GM19463 (cell line): ENCODE data around the gene ASIC4.
A peak's percentile ranks its signal among the peaks of the same experiment; 100 is the strongest.

Experiments
- ATAC-seq: cut with Tn5 transposase; IDR thresholded peaks from one replicate; pipeline ENCODE4 v1.9.1; 2021; ENCODE audit warnings: mild to moderate bottlenecking, moderate library complexity; ENCODE audit not compliant: unreplicated experiment

The ASIC4 gene

DNA sequence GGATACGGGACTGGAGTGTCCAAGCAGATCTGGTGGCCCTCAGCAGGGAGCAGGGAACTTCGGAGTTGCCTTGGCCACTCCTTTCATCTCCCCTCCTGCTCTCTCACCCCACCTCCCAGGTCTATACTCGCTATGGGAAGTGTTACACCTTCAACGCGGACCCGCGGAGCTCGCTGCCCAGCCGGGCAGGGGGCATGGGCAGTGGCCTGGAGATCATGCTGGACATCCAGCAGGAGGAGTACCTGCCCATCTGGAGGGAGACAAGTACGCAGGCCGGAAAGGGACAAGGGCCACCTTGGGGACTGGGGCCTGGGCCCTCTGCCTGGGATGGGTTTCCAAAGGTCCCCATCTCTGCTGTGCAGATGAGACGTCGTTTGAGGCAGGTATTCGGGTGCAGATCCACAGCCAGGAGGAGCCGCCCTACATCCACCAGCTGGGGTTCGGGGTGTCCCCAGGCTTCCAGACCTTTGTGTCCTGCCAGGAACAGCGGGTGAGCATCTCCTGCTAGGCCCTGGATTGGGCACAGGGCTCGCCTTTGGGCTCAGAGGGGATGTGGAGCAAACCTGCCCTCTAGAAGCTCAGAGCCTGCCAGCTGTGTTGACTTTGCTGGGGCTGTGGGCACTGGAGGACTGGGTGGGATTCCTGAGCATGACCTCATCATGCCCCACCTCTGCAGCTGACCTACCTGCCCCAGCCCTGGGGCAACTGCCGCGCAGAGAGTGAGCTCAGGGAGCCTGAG is 17.5 kb downstream of the ASIC4 start:
- no peak for ATAC-seq

DNA sequence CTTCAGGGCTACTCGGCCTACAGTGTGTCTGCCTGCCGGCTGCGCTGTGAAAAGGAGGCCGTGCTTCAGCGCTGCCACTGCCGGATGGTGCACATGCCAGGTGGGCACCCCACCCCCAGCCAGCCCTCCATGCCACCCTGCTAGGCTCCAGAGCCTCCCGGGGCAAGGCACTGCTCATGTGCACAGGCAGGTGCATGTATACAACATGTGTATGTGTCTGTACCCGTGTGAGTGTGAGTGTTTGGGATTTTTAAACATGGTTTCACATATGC is 18.0 kb downstream of the ASIC4 start:
- ATAC-seq = no peak

DNA sequence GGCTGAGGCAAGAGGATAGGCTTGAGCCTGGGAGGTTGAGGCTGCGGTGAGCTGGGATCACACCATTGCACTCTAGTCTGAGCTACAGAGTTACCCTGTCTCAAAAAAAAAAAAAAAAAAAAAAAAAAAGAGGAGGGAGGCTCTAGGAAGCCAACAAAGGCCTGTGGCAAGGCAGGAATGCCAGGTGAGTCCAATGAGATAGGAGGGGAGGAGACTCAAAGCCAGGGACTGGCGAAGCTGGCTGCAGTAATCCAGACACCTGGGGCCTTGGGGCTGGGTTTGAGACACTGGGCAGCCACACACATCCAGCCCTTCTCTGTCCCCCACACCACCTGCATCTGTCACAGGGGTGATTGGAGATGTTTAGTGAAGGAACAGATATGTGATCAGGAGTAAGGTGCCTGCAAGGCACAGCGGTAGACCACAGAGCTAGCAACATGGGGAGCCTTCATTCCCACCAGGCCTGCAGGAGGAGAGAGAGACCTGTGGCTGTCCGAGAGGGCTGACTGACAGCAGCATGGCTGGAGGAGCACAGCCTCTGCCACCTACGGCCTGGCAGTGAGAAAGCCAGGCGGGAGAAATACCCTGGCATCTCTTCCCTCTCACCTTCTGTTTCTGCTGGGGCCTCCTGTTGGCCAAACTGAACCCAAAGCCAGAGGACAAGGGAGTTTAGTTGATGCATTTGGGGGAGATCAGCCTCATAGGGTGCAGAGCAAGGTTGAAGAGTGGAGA is 19.8 kb downstream of the ASIC4 start:
- ATAC-seq = no peak

DNA sequence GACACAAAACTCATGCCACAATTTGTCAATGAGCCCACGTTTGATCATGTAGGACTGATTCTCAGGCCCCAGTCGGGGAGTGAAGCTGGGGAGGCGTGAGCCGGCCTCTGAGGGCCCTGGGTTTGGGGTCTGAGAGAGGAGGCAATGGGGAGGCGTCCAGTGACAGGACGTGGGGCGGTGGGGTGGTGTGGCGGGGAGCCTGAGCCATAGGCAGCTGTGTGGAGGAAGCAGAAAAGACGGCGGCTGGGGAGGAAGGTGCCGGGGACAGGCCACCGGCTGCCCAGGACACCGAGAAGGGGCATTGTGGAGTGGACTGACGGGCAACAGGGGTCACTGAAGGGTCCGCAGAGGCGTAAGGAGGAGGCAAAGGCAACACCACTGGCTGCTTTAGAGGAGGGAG is 22.1 kb downstream of the ASIC4 start:
- ATAC-seq = no peak

DNA sequence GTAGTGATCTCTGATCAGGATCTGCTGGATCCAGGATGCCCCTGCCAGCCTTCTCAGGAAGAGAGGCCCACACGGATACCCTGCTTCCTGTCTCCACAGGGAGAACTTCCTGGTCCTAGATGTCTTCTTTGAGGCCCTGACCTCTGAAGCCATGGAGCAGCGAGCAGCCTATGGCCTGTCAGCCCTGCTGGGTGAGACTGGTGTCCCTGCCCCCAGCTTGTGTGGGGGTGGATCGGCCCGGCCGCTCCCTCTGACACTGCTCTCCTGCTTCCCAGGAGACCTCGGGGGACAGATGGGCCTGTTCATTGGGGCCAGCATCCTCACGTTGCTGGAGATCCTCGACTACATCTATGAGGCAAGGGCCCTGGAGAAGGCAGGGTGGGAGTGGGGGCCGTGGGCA is 22.7 kb downstream of the ASIC4 start:
- ATAC-seq = no peak

DNA sequence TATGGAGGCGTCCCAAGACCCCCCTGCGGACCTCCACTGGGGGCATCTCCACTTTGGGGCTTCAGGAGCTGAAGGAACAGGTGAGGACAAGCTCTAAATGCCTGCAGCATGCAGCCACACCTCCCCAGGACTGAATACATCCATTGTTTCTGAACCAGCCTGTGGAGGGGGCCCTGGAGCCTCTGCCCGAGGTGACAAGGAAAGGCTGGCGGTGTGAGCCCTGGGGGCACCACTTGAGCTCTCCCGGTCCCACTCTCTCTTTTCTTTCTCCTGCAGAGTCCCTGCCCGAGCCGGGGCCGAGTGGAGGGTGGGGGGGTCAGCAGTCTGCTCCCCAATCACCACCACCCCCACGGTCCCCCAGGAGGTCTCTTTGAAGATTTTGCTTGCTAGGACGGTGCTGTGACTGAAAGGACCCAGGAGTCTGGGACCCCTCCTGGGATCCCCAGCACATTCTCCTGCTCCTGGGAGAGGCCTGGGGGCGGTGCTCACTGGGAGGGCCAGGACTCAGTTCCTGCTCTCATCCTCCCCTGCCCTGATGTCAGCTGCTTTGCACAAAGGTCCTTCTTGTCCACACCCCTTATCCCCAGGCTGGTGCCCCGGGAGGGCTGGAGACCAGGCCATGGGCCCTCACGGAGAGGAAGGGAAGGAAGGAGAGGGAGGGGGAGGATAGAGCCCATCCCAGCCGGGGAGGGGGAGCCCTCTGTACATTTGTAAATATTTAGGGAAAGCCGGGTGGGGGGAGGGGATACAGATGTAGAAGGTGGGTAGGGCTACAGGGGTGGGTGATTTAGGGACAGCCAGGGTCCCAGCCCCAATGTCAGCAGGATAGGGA is 23.6 kb downstream of the ASIC4 start:
- no peak for ATAC-seq

DNA sequence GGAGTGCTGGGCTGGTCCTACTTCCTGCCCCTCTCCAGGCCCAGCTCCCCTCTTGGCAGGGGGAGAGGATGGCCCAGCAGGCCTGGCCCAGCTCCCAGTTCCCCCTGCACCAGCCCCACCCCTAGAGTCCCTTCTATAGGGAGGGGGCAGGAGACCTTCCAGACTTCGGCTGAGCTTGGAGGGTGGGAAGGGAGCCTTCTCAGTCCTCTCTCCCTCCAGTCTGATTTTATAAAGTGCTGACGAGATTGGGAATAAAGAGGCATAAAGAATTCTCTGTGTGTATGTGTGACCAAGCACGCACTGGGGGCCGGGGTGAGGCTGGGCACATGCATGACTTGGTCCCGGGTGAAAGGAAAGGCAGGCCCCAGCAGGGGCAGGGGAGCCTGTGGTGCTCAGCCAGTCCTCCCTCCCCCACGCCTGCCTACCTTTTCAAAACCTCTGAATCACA is 24.2 kb downstream of the ASIC4 start:
- no peak for ATAC-seq

DNA sequence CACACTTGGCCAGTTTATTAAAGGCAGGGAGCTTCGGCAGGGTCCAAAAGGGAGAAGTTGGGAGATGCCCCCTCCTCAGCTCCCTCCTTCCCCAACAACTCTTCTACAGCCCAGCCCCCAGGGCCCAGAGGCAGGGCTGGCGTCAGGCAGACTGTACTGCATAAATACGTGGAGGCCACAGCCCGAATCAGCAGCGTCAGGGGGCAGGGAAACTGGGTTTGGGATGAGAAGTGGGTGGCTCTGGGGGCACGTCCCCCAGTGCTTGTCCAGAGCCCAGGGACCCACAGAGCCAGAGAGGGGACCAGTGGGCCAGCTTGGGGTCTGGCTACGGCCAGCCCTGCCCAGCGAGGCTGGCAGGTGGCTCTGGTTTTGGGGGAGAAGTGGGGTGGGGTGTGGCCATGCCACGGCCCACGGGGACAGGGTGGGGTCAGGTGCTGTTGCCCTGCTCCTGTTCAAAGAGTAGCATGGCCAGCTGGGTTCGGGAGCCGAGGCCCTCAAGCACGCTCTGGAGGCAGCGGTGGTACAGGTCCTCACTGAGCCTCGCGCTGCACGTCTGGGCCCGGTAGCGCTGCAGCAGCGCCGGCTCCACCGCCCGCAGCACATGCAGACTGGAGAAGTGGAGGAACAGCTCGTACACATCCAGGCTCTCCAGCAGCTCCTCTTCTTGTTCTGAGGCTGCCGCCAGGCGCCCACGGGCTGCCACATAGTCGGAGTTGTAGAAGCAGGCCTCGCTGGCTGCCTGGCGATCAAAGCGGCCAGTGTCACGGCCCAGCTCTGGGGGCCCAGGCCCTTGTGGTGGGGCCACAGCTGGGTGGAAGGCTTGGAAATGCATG is 24.9 kb downstream of the ASIC4 start:
- no peak for ATAC-seq

DNA sequence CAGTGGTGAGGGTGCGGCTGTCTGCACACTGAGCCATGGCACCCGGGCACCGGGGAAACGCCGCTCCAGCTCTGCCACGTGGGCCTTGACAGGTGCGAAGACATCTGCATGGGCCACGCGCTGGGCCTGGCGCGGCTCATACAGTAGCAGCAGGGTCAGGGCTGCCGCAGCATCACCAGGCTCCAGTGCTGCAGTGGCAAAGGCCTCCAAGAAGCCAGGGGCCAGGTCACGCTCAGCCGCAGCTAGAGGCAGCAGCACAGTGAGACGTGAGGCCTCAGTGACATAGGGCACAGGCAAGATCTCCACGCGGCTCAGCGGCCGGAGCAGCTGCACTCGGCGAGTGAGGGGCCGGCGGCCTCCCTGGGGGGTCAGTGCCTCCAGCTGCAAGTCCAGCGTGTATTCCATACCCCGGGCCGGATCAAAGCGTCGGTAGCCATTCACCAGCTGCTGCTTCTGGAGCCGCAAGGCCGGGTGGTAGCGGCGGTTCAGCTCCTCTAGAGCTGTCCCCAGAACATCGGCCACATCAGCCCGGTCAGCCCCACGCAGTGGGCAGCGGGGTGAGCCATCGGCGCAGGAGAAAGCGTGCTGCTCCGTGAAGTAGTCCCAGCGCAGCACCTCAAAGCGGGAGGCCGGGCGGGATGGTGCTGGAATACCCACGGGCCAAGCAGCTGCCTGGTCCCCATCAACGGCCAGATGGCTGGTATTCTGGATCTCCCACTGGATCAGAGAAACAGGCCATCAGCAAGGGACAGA is 25.8 kb downstream of the ASIC4 start:
- no peak for ATAC-seq

DNA sequence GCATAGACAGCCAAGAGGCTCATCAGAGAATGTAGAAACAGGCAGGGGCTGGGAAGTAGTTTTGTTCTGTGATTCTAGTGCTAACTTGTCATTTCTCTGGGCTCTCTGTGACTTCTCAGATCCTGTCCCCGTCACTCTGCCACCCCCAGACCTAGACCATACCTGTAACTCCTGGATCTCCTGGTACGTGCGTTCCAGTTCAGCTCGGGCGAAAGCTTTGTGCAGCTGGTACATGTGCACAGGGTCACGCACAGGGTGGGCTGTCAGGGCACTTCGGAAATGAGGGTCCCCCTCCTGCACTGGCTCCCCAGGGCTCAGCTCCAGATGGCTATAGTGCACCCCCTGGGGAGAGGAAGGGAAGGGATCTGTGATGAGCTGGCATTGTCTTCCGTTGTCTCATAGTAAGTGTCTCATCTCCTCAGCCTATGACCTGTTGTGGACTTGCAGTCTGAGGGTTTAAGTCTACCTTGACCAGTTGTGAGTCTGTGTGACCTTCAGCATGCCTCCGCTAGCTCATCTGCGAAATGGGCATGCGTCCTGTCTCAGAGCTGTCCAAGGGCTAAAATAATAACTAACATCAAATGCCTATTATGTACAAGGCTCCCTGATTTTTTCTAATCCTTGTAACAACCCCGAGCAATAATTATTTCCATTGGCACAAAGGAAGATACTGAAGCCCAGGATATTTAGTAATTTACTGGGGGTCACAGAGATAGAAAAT is 26.7 kb downstream of the ASIC4 start:
- no peak for ATAC-seq

DNA sequence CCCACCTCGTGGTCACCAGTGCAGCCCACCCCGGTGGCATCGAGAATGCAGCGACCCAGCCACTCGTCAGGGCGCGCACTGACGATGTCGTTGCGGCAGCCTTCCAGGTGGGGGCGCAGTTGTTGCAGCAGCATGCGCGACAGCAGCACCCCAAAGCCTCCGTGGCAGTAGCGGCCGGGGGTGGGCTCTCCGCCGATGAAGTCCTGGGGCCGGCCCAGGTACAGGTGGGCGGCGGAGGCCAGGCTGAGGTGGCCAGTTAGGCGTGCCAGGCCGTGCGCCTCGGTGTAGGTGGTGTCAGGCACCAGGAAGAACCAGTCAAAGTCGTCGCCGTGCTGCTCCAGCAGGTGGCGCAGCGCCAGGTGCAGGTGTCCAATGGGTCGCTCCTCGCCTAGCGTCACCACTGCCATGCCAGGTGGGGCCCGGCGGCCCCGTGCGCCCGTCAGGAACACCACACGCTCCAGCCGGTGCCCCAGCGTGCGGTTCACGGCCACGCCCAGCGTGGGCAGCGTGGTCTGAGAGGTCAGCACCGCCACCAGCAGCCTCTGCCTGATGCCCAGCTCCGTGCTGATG is 27.4 kb downstream of the ASIC4 start:
- ATAC-seq = peak; percentile 43

DNA sequence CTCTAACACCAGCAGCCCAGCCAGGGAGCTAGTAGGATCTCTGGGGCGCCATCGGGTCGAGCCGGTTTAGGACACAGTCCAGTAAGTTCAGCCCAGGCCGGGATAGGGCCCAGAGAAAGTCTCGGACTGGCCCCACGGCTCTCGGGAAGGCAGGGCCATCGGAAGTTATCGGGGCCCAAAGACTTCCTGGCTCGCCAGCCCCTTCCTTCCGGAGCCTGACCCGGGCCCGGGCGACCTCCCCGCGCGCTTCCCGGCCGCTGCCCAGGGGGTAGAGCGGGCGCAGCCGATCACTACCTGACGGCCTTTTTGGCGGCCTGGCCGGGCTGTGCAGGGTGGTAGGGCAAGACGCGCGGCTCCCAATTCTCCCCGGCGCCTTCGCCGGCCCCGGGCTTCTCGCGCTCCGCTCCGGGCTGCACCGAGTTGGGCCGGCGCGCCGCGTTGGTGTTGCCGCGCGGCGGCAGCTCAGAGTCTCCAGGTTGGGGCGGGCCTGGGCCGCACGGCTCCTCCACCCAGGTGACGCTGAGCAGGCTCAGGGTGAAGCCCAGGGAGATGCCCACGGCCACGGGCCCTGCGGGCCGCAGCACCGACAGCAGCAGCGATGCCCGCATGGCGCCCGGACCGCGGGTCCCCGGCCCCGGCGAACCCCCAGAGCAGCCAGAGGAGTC is 28.8 kb downstream of the ASIC4 start:
- peak; percentile 31 for ATAC-seq

DNA sequence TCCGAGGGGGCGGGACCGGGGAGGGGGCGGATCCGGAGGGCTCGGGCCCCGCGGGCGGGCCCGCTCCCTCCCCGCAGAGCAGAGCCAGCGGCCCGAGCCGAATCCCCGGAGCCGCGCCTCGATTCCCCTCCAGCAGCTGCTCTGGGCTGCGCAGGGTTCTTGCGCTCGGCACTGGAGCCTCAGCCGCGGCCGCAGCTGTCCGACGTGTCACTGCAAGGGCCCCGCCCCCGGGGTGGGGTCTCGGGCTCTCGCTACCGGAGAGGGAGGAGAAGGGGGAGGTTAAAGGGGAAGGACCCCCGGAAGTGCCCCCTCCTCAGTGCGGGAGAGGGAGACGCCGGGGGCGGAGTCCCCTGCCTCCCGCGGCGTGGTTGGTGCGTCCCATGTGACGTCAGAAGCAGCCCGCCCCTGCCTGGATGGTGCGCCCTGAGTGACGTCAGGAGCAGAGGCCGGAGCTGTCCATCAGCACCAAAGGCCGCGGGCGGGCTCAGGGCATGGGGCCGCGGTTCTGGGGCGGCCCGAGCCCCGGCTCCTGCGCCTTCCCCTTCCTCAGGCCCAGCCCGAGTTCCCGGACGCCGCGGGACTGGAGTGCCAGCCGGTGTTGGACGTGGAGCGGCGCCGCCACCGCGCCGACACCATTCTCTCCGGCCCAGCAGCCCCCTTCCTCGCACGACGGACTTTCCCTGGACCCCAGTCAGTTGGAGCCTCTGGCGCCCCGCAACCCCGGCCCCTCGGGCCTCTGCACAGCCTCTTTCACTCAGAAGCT is 29.5 kb downstream of the ASIC4 start, which contains the start of the genes CHPF and TMEM198:
Gene CHPF, minus strand, starts transcription at position 214 of the 763 bp plus-strand sequence. CDS start 271 bp downstream, outside the sequence.
Gene TMEM198, plus strand, starts transcription at position 433 of the 763 bp plus-strand sequence. CDS start 700 bp downstream, outside the sequence.
- ATAC-seq = peak; percentile 74

DNA sequence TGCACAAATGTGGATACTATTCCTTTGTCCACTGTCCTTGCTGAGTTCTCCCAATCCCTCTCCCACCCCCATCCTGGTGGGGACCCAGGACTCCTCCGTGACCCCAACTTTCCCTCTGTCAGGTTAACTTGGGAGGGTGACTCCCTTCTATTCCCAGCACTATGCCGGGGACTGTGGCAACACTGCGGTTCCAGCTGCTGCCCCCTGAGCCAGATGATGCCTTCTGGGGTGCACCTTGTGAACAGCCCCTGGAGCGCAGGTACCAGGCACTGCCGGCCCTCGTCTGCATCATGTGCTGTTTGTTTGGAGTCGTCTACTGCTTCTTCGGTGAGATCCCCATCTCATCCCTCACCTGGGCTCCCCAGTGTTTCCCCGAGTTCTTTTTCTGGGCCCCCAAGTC is 30.3 kb downstream of the ASIC4 start:
- ATAC-seq = no peak

DNA sequence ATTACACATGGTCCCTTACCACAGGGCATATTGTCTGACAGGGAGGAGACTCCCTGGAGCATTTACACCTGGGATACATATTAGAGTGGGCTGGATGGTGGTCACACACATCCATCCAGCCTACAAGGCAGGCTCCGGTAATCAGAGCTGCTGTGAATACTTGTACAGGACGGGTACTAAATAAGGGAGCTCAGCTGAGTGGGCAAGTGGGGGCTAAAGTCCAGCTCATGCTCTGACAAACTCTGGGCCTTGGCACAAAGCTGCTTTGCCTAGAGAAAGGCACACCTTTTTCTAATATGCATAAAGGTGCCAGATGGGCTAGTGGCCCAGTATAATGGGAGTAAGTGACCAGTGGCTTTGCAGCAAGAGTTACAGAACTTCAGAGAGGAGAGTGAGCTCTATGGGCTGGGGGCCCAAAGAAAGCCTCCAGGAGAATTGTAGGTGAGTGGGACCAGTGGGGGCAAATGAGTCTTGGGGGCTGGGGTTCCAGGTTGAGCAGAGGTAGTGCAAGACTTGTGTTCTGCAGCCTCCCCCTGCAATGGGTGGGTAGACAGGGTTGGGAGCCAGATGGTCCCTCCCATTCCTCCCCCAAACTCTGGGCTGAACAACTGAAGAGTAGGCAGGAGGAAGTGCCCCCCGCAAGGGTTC is 31.1 kb downstream of the ASIC4 start:
- no peak for ATAC-seq

DNA sequence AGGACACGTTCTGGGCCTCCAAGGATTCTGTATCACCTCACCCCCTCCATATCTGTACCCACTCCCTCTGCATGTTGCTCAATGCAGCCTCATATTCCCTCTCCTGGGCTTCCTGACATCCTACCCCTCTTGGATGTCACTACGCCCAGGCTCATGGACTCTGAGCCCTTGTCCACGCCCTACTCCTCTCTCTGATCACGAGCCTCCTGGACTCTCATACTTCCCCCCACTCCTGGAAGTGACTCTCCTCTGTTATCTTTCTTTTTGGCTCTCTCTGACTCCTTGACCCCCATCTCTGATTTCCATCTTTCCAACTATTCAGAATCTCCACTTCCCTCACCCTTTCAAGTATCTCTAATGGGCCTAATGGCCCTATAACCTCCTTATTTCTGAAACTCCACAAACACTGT is 31.7 kb downstream of the ASIC4 start:
- no peak for ATAC-seq

DNA sequence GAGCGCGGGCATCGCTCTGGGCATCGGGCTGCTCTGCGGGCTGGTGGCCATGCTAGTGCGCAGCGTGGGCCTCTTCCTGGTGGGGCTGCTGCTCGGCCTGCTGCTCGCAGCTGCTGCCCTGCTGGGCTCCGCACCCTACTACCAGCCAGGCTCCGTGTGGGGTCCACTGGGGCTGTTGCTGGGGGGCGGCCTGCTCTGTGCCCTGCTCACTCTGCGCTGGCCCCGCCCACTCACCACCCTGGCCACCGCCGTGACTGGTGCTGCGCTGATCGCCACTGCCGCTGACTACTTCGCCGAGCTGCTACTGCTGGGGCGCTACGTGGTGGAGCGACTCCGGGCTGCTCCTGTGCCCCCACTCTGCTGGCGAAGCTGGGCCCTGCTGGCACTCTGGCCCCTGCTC is 33.3 kb downstream of the ASIC4 start:
- no peak for ATAC-seq
